ENCODE data around the gene CLCN1.
A peak's percentile ranks its signal among the peaks of the same experiment; 100 is the strongest.

CLCN1 gene

GRCh38 chr7:143334244-143334643 lies 18.3 kb downstream of the CLCN1 start:
- DNase-seq (ENCODE audit: low spot score), result no peak

DNA sequence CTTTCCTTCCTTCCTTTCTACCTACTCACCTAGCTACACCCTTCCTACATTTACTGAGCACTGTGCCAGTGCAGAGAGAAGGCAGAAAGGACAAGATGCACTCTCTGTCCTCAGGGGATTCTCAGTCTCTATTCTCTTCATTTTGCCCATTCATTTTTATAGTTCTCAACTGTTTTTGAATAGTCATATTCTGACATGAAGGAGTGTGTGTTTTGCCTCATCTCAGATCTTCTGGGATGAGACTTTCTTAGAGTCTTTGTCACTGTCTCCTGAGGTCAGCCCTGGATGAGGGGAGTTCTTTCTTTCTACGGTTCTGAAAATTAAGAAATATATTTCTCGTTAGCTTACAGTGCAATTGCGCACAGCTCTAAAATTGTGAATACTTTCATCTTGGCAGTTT lies 21.3 kb downstream of the CLCN1 start:
- DNase-seq (ENCODE audit: low spot score), result no peak

DNA sequence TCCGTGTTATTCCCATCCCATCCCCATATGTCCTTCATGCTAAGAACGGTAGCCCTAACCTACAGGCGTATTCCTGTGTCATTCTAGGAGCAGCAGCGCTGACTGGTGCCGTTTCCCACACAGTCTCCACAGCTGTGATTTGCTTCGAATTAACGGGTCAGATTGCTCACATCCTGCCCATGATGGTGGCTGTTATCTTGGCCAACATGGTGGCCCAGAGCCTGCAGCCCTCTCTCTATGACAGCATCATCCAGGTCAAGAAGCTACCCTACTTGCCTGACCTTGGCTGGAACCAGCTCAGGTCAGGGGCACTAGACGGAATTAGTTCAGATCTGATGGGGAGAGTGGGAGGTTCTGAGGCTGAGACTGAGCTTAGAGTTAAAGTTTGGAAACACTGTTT lies 25.9 kb downstream of the CLCN1 start:
- no peak for DNase-seq (ENCODE audit: low spot score)

DNA sequence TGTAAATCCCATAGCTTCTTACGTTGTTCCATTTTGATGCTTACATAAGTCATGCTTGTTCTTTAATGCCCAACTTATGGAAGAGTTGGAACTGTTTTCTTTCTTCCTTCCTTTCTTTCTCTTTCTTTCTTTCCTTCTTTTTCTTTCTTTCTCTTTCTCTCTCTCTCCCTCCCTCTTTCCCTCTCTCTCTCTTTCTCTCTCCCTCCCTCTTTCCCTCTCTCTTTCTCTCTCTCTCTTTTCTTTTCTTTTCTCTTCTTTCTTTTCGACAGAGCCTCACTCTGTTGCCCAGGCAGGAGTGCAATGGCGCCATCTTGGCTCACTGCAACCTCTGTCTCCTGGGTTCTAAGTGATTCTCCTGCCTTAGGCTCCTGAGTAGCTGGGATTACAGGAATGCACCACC lies 27.7 kb downstream of the CLCN1 start:
- no peak for DNase-seq (ENCODE audit: low spot score)

DNA sequence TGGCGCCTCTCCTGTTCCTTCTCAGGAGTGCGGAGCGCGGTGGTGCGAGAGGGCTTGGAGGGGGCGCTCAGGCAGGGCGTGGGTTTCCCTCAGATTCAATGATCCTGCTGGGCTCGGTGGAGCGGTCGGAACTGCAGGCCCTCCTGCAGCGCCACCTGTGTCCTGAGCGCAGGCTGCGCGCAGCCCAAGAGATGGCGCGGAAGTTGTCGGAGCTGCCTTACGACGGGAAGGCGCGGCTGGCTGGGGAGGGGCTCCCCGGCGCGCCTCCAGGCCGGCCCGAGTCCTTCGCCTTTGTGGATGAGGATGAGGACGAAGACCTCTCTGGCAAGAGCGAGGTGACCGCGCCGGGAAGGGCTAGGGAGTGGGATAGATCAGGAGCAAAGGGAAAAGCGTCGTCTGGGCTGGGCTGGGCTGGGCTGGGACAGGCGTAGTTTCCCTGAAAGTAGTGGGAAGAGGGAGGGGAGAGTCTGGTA lies 29.6 kb downstream of the CLCN1 start:
- DNase-seq (ENCODE audit: low spot score), result peak; percentile 56

GRCh38 chr7:143346018-143346417 lies 30.1 kb downstream of the CLCN1 start:
- DNase-seq (ENCODE audit: low spot score), result no peak

- no peak for DNase-seq (ENCODE audit: low spot score)
Observed at GRCh38 chr7:143347950-143348349, 32.0 kb downstream of the CLCN1 start.

DNA sequence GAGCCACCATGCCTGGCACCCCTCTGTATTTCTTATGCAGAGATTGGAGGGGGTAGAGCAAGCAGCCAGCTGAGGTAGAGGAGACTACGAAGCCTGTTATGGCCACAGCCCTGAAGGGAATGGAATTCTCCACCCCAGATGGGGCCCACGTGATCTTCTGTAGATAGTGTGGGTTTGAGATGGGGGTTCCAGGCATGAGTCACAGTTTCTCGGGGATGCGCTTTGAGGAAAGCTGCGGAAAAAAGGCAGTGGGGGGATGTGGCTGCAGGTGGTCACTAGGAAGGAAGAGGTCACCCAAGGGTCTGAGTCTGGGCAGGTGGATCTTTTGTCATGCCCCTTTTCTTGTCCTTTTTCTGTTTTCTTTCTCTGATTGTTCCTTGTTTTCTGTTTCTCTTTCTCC lies 35.1 kb downstream of the CLCN1 start:
- no peak for DNase-seq (ENCODE audit: low spot score)

GRCh38 chr7:143351574-143351973 lies 35.7 kb downstream of the CLCN1 start:
- no peak for DNase-seq (ENCODE audit: low spot score)

DNA sequence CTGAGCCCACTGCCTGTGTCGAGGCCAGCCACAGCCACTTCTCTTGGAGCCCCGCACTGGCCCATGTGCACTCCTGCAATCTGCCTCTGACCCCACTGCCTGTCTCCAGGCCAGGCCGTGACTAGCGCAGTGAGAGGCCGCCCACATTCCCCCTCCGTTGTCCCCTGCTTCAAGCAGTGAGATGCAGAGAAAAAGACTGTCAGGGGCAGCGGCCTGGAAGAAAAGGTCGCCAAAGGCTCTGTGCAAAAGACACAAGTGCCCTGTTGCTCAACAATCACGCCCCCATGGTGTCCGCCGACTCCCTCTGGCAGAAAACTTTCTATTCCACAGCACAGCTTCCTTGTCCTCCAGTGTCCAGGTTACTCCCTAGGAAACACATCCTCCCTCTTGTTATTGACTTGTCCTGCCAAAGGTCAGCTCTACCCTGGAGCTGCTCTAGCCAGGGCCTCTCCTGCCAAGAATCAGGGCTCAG lies 36.7 kb downstream of the CLCN1 start:
- DNase-seq (ENCODE audit: low spot score), result no peak

- no peak for DNase-seq (ENCODE audit: low spot score)
Observed at GRCh38 chr7:143354376-143354775, 38.5 kb downstream of the CLCN1 start.

DNA sequence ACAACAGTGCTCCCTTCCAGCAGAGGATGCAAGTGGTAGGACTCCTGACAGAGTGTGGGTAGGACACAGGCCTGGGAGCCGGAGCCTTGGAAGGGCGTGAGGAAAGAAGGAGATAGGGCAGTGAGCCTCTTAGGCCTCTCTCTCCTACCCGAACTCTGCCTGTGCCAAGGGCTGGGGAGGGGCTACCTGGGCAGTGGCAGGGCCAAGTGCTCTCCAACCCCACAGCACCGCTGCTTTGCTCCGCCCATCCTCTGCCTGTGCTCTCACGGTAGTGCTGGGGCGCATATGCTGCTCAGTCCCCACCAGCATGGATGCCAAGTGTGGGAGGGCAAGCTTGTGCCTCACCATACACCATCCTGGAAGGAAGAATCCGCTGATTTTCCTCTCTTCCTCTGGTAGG lies 39.1 kb downstream of the CLCN1 start:
- DNase-seq (ENCODE audit: low spot score), result no peak

DNA sequence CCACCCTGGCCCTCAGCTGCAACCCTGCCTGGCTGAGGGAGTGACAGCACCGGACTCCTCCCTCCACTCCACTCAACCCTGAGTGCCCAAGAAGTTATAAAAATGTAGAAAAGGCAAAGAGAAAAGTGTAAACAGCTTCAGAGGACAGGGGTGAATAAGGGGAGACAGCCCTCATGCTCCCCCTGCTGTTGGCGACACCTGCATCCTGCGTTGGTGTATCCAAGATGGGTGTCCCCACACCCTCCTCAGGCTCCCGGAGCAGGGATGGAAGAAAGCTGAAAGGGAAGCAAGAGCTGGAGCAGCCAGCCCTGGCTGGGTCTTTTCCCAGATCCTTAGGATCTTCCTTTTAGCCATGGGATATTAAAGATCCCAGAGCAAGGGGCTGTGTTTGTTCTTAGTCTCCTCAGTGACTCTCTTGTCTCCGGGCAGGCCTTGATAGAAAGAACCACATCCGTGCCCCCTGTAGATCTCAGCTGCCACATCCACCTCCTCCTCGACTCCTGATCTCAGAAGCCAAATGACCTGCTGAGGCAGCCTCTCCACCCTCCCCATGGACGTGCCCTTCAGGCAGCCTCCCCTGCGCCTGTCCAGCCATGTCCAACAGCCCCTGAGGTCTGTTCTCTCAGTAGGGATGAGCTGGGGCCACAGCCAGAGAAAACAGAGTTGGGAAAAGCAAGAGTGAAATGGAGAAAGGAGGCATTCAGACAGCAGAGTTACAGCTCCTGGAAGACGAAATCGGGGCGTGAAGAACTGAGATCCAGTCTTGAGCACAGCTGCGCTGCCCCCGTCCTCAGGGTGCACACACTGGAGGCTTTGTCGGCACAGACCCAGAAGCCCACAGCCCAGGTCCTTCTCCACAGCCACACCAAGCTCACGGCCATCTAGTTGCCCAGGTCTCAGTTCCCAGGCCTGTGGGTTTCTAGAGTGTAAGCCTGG lies 39.8 kb downstream of the CLCN1 start:
- no peak for DNase-seq (ENCODE audit: low spot score)

GRCh38 chr7:143356414-143357050 lies 40.6 kb downstream of the CLCN1 start:
- DNase-seq (ENCODE audit: low spot score), result no peak

- no peak for DNase-seq (ENCODE audit: low spot score)
Observed at GRCh38 chr7:143358626-143359025, 42.7 kb downstream of the CLCN1 start.

GRCh38 chr7:143359771-143360353 lies 44.0 kb downstream of the CLCN1 start:
- no peak for DNase-seq (ENCODE audit: low spot score)

DNA sequence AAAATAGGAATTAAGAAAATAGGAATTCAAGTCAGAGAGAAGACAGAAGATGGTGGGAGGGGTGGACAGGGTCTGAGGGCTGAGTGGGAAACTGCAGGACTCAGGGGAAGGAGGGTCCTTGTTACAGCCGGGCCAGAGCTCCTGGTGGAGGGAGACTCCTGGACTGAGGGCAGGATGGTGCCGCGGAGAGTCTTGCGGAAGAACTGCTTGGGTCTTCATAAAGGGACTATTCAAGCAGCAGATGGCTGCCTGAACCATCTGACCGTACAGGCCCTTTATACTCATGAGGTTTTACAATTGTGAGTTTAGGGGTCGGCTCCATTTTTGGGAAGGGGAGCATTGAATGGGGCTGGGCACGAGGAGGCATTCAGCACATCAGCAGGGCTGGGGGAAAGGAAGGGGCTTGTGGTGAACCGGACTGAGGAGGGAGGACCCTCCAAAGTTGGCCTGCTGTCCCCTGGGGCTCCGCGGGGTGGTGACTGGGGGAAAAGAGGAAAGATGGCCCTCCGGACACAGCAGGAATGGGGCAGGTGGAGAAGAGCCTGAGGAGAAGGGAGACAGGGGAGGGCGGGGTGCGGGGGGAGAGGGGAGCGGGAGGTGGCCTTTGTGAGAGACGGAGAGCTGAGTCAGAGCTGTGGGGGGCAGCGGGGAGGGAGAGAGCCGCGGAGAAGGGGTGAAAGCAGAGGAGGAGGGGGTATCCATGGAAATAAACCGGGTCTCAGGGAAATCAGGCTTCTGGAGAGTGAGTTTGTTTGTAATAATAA lies 45.1 kb downstream of the CLCN1 start:
- DNase-seq (ENCODE audit: low spot score), result no peak

DNA sequence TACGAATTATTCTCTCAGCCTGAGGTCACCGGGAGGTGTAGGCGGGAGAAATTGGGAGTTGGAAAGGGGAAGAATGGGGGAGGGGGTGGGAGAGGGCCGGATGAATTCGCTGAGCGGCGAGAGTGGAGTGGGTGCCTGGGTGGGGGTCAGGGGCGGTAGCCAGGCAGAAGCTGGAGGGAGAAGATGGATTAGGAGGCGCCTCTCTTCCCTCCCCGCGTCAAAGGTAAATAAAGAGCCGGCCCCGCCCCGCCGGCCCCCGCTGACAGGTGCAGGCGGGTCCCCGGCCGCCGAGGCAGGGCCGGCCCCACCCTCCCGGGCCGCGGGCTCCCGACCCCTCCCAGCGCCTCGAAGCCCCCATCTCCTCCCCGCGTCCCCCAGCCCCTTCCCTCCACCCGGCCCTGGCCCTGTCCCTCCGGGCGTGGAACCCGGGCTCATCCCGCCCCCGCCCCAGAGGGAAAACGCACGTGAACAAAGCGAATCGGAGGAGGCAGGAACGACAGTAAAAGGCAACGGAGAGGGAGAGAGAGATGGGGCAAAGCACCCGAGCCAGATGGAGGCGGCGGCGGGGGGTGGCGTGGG lies 45.7 kb downstream of the CLCN1 start:
- DNase-seq (ENCODE audit: low spot score), result no peak

DNA sequence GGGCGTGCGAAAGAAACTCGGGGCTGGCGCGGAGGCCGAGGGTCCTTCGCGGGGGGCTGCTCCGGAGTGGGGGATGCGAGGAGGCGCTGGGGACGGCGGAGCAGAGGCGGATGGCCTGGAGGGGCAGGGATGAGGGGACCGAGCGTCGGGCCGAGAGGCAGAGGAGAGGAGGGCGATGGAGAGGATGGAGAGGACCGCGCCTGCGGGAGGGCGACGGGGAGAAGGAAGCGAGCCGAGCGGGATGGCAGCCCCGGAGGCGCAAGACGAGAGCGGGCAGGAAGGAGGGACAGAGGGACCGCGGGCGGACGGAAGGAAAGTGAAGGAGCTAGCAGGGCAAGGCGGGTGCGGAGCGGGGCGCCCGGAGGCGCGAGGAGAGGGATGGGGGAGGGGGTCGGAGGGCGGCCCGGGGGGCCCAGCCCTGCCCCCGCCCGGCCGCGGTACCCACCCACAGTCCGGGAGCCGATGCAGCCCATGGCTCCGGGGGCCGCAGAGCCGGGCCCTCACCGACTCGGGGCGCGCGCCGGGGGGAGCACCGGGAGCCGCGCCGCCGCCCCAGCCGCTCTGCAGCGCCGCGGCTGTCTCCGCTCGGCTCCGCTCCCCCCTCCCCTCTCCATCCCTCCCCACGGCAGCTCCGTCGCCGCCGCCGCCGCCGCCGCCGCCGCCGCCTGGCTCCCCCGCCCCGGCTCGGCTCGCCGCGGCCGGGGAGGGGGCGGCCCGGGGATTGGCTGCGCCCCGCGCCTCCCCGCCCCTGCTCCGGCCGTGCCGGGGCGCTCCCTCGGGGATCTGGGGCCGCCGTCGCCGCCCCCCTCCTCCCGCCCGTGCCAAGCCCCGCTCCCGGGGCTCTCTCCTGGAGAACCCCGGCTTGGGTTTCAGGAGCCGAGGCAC lies 46.5 kb downstream of the CLCN1 start, which contains the start of gene FAM131B:
TSS of gene FAM131B (minus strand) at position 583 of the 885 bp plus-strand sequence. CDS start at position 473, 110 bp downstream.
- DNase-seq (ENCODE audit: low spot score), result no peak

Data from LoVo (cell line).